A549 treated with DMSO at 1 μM for 4 hours (cell line): Measurements from ENCODE around the gene SUGCT. TPM values are rescaled to one million over a fixed set of nuclear protein-coding genes. Genes with fewer than 3 reads are reported as not detected.

Source experiments
- total RNA-seq: library from RNA; stranded (reverse); fragments of 200-300 nt; extraction: Qiagen RNA extraction; gene quantifications from 5 replicates; pipeline ENCODE4 v1.2.3, GENCODE V29; 2022; ENCODE audit warnings: low read depth

SUGCT gene
- 1.2 to 1.6 TPM (median 1.2 TPM) in 5 replicates for total RNA-seq

DNA sequence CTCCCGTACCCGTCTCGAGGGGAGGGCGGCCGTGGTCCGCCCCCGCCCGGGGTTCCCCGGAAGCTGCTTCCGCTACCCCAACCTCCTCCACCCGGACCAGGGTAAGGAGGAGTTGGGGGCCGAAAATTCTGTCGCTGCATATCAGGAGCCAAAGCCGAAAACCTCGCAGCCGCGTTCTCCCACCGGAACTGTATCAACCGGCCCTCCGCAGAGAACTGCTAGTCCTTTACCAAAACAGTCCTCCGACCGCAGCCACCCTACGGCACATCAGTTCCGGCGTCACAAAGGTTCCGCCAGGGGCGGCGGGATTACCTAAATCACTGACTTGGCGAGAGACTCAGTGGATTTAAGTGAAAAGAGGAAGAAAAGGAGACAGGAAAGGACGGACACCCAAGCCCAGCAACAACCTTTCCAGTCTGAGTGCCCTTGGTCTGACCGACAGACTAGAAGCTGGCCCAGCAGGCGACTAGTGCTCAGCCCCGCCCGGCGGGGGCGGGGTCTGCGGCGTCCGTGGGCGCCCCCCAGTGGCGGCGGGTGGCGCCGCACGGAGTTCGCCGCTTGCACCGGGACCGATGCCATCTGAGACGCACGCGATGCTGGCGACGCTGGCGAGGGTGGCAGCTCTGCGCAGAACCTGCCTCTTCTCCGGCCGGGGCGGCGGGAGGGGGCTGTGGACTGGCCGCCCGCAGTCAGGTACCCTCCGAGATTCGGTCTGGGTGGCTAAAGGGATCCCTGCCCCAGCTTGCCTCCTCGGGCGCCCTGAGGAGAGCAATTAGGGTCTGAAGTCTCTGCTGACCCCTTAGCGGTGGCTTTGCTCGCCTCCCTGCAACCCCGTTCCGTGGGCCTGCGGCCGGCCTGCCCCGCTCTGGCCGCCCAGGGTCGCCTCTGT, at the start of gene SUGCT, which contains the start of gene MPLKIP:
SUGCT (plus strand) TSS at position 578 of the 889 bp plus-strand sequence.
MPLKIP (minus strand) TSS at position 195 of the 889 bp plus-strand sequence; CDS start at position 140, 55 bp downstream.

Other genes starting within 250 kb of the SUGCT start
- 21.2 to 25.9 TPM (median 24.0 TPM) in 5 replicates for gene CDK13, start 184.7 kb upstream of the SUGCT start, total RNA-seq
- gene MPLKIP, start 383 bp upstream of the SUGCT start, total RNA-seq: 26.9 to 43.3 TPM (median 39.1 TPM) in 5 replicates